ENCODE results near the gene JAK2.
"Not testable (repeated sequence)": the region's sequence is repeated elsewhere in the genome, so short reads cannot be mapped to it uniquely, and the experiment has no call there.

Gene JAK2

DNA sequence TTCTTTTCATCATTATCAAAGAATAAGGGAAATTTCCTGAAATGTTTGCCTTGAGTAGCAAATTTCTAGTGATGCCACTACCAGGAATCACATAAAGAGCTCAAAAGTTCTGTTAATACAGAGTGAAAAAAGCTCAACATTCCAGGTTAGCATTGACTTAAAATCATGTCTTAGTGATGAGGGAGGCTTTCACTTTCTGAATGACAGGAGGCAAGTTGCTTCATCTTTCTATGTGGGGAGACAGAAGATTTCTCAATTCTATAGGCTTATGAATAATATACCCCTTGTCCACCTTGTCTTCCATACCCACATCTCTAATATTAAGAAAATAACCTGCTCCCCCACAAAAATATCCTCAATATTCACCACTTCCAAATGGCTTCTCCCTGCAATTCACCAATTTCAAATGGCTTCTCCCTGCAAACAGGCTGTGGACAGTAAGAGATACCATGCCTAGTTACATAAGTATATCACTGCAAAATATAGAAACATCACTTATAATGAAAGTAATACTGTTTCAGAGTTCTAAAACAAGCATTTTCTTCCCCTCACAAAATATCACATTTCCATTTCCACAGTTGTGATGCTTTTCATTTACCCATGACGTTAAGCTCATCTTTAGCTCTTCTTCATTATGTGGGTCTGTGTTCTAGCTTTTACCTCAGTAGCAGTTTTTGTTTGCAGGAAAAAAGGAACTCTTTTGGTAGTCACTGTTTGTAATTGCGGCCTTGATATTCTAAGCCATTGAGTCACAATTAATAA, 2.2 kb upstream of the JAK2 start:
- DNase-seq: peak; percentile 69

DNA sequence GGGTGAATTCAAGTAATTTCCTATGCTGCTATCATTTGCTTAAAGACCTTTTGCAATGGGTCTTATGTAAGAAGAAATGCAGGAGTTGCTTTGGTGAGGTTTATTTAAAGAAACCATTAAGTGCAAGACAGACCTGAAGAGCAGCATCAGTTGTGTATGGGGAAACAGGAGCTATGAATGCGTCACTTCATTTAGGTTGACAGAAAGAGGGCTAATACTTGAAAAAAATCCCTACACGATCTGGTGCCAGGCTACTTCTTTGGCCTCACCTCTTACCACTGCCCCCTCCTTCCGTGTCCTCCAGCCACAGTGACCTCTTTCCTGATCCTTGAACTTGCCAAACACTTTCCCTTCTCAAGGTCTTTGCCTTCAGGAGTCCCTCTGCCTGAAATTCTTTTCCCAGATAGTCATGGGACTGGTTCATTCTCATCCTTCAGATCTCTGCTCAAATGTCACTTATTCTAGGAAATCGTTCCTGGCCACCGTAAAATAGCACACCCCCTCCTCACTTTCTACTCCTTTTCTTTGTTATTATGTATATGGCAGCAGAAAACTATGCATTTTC, 1.4 kb upstream of the JAK2 start:
- no peak for DNase-seq

DNA sequence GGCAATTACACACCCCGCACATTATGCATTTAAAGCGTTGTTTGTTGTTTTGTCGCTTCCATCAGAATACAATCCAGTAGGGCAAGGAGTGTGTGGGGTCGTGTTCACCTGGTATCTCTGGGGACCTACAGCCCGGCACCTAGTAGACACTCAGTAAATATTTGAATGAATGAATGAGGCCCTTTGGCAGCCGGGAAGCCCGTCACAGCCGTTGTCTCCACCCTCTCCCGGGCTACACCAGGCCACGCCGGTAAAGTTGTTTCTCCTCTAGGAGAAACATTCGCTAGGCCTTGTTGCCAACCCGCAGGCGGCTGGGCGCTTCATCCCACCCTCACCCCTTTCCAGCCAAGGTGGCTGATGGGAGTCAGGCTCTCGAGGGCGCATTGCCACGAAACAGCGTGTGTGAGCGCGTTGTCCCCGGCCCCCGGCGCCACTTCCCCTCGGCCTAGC, 876 bp upstream of the JAK2 start:
- DNase-seq: no peak

DNA sequence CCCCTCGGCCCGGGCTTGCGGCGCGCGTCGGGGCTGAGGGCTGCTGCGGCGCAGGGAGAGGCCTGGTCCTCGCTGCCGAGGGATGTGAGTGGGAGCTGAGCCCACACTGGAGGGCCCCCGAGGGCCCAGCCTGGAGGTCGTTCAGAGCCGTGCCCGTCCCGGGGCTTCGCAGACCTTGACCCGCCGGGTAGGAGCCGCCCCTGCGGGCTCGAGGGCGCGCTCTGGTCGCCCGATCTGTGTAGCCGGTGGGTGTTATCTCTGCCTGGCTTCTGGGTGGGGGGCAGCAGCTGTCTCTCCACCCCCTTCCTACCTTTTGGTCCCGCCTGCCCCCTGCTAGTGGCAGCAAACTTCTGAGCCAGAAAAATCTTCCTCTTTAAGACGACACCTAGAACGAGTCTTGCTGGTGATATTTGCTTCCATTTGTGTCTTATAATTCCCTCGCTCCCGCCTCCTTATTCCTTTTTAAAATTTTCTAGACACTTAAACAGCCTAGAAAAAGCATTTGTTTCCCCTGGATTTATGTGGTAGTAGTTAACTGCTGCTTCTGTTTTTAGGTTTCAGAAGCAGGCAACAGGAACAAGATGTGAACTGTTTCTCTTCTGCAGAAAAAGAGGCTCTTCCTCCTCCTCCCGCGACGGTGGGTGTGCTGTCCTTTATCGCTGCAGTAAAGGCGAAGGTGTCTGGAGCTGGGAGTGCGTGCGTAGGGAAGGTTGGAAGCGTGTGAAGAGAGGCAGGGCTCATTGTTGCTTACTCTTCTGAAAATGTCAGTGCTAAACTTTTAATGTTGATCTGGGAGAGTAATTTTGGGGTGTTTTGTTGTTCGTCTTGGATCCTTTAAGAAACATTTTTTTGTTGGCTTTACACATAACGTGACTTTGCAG, 554 bp downstream of the JAK2 start:
- peak; percentile 49 for DNase-seq

DNA sequence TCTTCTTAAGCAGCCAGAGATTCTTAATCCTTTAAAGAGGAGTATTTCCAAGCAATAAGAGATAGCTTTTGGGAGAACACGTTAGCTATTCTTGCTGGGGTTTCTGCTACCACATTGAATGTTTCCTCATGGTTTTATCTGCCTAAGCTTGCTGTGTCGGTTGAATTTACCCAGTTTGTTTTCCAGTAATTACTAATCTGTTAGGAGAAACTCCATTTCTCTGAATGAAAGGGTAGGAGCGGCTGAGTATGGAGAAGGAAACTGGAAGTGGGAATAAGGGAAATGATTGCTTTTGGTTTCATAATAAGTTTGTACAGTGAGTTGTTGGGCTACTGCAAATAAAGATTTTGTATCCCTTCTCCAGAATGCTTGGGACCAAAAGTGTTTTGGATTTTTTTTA, 1.2 kb downstream of the JAK2 start:
- DNase-seq: peak; percentile 48

DNA sequence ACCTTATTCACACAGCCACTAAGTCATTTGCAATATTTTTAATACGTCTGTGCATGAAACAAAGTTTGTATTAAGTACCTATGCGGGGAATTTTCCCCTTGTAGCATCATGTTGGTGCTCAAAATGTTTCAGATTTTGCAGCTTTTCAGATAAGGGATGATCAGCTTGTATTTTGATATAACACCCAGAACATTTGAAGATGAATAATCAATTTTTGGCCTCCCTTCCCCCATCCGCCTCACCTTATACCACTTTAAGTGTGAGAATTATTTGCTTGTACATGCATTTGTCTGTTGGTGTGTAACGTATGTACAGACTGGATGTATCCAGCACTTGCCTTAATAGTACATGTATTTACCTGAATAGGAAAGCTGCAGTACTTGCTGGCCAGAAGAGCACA, 1.7 kb downstream of the JAK2 start:
- DNase-seq: no peak

DNA sequence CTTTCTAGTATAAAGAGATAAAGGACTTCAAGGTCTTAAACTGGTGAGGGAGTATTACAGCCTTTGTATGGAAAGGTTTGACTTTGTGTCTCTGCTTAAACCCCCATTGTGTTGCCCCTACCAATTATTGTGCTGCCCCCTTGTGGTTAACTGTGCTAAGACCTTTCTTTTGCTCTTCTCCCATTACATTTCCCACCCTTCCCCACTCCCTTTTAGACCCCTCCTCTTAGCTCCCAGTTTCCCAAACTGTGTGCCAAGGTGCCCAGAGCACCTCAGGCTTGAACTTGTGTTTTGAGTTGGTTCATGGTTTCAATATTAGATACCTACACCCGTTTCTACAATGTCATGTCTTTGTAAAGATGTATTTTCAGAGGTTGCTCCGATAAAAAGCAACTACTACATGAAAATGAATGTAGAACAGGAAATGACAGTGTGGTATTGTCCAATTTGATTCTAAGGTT, 2.9 kb downstream of the JAK2 start:
- peak; percentile 78 for DNase-seq

DNA sequence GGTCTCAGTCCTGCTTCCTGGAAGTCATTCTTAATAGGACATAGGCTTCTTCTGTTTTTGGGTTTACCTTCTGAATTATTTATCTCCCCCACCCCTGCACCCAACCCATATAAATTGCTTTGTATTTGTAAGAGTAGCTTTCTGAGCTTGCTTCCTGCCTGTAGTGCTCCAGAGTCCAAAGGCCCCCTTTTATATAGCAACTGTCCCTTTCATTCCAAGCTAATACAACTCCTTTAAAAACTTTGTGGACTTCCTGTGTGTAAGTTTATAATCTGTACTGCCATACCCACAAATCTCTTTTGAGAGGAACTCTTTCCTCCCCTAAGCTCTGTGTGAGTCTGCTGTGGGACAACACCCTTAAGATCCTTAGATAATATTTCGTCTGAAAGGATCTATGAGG, 7.8 kb downstream of the JAK2 start:
- DNase-seq: no peak

DNA sequence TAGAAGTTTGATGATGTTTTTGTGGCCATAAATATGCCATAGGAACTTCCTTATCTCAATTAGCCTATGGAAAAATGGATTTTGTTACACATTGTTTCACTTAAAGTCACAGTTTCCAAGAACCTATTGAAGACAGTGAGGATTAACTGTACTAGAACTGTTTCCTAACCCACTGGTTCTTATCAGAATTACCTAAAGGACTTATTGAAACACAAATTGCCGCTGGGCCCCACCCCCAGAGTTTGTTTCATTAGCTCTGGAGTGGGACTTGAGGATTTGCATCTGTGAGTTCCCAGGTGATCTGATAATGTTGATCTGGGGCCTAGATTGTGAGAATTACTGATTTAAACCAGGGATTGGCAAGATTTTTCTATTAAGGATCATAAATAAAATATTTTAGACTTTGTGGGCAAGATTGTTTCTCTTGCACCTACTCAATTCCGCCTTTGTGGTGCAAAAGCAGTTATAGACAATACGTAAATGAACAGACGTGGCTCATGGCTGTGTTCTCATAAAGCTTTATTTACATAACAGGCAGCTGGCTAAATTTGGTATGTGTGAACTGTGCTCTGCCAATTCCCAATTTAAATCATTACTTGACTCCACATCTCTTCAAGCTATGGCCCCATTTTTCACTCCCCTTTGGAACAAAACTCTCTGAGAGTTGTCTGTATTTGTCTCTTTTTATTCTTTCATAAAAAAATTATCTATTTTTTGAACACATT, 9.3 kb downstream of the JAK2 start:
- no peak for DNase-seq

DNA sequence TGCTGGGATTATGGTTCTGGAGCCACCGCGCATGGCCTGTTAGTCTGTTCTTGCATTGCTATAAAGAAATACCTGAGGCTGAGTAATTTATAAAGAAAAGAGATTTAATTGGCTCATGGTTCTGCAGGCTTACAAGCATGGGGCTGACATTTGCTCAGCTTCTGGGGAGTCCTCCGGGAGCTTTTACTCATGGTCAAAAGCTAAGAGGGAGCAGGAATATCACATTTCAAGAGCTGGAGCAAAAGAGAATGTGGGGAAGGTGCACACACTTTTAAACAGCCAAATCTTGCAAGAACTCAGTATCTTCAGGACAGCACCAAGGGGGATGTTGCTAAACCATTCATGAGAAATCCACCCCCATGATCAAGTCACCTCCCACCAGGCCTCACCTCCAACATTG, 12.1 kb downstream of the JAK2 start:
- DNase-seq: no peak

DNA sequence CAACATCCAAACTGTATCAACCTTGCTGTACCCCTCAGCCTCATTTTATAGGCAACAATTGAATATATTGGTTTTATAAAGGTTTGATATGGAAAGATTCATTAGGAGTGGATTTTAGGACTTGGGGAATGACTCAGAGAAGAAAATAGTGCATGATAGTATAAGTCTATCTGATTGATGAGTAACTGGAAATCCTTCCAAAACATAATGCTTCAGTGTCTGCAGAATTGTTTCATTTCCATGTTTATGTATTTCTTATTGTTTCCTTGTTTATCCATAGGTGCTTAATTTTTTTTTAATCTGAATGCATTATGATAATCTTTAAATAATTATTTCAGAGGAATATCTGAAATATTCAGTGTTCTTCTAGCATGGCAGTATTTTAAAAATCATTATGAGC, 12.6 kb downstream of the JAK2 start:
- DNase-seq: no peak

DNA sequence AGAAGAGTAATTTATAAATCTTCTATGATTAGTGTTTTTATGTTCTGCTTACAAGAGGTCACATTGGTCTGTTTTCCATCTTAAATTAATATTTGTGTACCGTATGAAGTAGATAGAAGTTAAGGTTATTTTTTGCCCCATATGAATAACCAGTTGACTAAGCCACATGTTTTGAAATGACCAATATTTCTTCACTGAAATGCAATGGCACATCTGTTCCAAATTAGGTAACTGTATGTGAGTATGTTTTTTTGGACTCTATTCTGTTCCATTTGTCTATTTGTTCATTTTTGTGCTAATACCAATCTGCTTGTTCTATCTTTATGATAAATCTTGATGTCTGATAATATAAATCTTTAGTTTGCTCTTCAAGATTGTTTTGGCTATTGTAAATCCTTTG, 17.7 kb downstream of the JAK2 start:
- no peak for DNase-seq

DNA sequence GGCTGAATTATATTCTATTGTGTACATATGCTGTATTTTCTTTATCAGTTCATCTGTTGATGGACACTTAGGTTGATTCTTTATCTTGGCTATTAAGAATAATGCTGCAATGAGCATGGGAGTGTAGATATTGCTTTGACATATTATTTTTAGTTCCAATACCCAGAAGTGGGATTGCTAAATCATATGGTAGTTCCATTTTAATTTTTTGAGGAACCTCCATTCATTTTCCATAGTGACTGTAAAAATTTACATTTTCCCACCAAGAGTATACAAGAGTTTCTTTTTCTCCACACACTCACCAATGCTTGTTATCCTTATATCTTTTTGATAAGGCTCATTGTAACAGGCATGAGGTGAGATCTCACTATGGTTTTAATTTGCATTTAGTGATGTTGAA, 19.4 kb downstream of the JAK2 start:
- DNase-seq: no peak

DNA sequence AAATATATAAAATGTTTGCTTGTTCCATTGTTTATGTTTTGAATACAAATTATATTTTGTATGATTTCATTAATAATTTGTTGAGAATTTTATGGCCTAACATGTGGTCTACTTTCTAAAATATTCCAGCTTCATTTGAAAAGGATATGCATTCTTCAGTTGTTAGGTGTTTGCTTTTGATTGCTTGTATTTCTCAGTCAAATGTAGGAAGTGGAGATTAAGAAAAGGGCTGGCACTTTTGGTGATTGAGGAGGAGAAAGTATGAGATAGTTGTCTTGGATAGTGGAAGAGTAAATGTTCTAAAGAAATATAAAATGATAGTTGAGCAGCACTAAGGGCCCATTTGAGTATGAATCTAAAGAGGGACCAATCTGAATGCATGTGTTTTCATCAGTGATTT, 23.1 kb downstream of the JAK2 start:
- DNase-seq: no peak

DNA sequence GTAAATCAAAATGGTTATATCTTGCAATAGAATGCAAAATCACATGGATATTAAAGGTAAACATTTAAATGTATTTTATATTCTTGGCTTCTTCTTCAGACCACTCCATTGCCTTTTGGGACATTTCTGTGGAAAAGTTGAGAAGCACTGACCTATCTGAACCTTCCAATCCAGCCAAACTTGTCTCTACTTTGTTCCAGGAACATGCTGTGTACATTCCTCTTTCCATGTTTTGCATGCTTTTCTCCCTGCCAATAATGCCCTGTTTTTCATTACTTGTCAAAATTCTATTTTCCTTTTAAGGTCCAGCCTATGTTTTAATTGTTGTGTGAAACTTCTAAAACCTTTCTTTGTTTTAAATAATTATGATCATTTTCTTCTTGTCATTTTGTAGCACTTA, 28.3 kb downstream of the JAK2 start:
- no peak for DNase-seq

DNA sequence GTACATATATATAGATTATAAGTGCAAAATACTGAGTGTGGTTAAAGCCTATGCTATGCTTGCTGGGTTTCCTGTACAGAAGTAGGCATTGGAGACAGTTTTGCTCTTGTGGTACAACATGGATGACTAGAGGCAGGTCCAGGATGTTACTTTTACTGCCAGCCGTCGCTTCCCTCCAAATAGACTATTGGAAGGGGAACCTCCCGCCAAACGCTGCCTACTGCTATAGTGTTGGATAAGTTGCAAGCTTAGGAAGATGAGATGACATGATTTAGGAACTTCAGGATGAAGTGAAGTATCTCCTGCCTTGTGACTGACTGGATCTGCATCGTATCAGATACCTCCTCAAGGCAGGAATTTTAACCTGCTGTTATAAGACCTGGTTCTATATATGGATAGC, 30.9 kb downstream of the JAK2 start:
- no peak for DNase-seq

DNA sequence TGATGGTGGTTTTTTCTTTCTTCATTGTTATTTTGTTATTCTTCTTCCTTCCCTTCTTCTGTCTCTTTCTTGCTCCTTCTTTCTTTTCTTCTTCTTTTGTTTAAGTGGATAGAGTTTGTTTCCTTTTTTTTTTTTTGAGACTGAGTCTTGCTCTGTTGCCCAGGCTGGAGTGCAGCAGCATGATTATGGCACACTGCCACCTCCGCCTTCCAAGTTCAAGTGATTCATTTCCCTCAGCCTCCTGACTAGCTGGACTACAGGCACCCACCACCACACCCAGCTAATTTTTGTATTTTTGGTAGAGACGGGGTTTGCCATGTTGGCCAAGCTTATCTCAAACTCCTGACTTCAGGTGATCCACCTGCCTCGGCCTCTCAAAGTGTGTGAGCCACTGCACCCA, 40.3 kb downstream of the JAK2 start:
- DNase-seq: no peak

DNA sequence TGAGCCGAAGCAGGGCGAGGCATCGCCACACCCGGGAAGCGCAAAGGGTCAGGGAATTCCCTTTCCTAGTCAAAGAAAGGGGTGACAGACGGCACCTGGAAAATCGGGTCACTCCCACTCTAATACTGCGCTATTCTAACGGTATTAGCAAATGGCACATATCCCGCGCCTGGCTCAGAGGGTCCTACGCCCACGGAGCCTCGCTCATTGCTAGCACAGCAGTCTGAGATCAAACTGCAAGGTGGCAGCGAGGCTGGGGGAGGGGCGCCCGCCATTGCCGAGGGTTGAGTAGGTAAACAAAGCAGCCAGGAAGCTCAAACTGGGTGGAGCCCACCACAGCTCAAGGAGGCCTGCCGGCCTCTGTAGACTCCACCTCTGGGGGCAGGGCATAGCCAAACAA, 46.9 kb downstream of the JAK2 start:
- not testable (repeated sequence) for DNase-seq

DNA sequence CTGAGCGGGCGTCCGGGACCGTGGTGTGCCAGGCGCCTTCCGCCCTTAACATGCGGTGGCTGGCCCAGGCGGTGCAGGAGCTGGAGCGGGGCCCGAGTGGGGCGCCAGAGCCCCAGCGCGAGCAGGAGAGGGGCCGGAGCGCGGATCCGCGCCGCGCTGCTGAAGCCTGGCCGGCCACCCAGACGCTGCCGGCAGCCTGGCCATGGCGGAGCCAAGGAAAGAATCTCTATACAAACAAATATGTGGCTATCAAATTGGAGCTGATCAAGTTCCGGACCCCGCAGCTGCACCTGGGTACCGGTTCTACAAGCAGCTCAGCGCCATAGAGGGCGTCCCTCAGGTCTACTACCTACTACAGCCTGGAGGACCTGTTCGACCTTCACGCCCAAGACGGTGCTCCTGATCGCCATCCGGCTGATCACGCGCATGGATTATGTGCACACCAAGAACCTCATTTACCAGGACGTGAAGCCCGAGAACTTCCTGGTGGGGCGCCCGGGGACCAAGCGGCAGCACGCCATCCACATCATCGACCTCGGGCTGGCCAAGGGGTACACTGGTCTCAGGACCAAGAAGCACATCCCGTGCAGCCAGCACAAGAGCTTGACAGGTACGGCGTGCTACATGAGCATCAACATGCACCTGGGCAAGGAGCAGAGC, 55.8 kb downstream of the JAK2 start:
- no peak for DNase-seq

DNA sequence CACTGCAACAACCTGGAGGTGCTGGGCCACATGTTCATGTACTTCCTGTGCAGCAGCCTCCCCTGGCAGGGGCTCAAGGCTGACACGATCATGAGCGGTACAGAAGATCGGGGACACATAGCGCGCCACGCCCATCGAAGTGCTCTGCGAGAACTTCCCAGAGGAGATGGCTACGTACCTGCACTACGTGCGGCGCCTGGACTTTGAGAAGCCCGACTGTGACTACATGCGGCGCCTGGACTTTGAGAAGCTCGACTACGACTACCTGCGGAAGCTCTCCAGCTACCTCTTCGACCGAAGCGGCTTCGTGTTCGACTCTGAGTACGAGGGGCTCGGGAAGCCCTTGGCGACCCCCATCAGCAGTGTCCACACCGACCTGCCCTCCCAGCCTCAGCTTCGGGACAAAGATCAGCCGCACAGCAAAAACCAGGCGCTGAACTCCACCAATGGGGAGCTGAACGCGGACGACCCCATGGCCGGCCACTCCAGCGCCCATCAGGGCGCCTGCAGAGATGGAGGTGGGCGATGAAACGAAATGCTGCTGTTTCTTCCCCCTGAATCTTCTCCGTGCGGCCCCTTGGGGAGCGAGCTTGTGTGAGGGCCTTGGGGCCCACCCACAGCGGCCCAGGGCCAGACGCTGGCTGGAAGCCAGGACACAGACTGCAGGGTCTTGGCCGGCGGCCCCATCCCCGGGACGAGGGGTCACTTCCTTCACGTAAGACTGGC, 56.5 kb downstream of the JAK2 start:
- DNase-seq: no peak

DNA sequence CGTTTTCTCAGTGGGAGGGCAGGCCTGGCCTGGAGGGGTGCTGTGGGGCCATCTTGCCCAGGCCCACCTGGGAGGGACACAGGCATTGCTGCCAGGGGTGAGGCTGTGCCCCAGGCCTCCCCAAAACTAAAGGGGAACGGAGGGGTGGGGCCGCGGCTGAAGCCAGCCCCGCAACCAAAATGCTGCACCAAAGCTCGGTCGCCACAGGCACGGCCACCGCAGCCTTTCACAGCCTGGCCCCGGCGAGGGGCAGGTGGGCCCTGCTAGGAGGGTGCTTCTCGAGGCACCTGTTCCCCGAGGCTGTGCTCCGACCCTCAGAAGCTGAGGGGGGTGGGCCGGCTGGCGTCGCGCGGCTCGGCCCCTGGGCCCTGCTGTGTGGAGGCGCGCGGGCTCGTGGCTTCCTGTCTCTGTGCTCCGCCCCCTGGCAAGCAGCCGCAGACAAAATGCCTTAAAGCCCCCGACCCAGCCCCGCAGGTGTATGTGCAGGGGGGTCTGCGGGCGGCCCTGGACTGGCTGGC, 57.6 kb downstream of the JAK2 start:
- no peak for DNase-seq

DNA sequence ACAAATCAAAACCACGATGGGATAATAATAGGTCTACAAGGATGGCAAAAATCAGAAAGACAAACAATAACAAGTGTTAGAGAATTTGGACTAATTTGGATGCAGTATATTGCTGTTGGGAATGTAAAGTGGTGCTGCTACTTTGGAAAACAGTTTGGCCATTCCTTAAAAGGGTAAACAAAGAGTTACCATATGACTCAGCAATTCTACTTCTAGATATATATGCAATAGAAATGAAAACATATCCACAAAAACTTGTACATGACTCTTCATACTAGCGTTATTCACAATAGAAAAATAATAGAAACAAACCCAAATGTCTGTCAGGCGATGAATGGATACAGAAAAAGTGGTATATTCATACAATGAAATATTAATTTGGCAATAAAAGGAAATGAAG, 58.3 kb downstream of the JAK2 start:
- no peak for DNase-seq
